ENCODE measurements around the gene TAAR1. TPM values are rescaled to one million over a fixed set of nuclear protein-coding genes. Genes with fewer than 3 reads are reported as not detected.
A peak's percentile ranks its signal among the peaks of the same experiment; 100 is the strongest.
"Not testable (repeated sequence)": the region's sequence is repeated elsewhere in the genome, so short reads cannot be mapped to it uniquely, and the experiment has no call there.

TAAR1 gene
- total RNA-seq, 2 experiments from 2014 or later, result not detected

DNA sequence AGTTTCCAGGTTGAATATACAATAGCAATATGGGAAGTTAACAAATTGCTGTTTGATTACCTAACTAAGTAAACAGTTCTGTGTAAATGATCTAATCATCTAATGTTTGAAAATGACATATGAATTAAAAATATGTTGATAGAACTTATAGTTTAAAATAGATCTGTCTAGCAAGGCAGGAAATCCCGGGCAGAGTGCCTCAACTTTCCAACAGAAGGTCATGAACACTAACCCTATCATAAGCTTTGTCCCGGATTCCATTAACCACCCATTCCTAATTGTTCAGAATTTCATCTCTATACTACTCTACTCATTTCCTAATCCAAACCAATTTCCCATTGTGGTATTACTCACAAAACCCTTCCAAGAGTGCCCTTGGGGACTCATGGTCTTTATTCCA lies 10.2 kb downstream of the TAAR1 start:
- no peak for DNase-seq
- no peak for ATAC-seq (ENCODE audit: poor library complexity)
- Histone ChIP-seq H3K4me1 (ENCODE audit: insufficient read depth, low read length) (no peaks in the 10 kb centered on the region), H3K36me3 (ENCODE audit: insufficient read depth, low read length) (no peaks in the 10 kb centered on the region), H3K4me3 (ENCODE audit: low read length) (no peak overlapping the region), H3K27ac (ENCODE audit: low read depth in 1 of 2, low read length in 2 of 2) (no peak overlapping the region), H3K27me3 (ENCODE audit: control insufficient read depth in 1 of 2, insufficient read depth in 2 of 2, low read length in 2 of 2) (no peaks in the 10 kb centered on the region), H3K9me3 (ENCODE audit: control insufficient read depth in 1 of 2, insufficient read depth in 1 of 2, low read length in 2 of 2) (no peaks in the 10 kb centered on the region)
- intact Hi-C loops (cut with DNase I, micrococcal nuclease), result no loop called here
- Mint-ChIP-seq H3K36me3 (ENCODE audit: low read depth) (no peaks in the 10 kb centered on the region), H3K27me3 (no peaks in the 10 kb centered on the region), H3K4me1 (ENCODE audit: low read depth) (peaks cover 6% of the 10 kb centered on the region), H3K9me3 (no peaks in the 10 kb centered on the region), H3K4me3 (no peak overlapping the region), H3K27ac (no peak overlapping the region)
- TF ChIP-seq, protein P1, sequence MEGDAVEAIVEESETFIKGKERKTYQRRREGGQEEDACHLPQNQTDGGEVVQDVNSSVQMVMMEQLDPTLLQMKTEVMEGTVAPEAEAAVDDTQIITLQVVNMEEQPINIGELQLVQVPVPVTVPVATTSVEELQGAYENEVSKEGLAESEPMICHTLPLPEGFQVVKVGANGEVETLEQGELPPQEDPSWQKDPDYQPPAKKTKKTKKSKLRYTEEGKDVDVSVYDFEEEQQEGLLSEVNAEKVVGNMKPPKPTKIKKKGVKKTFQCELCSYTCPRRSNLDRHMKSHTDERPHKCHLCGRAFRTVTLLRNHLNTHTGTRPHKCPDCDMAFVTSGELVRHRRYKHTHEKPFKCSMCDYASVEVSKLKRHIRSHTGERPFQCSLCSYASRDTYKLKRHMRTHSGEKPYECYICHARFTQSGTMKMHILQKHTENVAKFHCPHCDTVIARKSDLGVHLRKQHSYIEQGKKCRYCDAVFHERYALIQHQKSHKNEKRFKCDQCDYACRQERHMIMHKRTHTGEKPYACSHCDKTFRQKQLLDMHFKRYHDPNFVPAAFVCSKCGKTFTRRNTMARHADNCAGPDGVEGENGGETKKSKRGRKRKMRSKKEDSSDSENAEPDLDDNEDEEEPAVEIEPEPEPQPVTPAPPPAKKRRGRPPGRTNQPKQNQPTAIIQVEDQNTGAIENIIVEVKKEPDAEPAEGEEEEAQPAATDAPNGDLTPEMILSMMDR (IDR thresholded peaks at IDR 0.05), result no peak
- POLR2A ChIA-PET, result no interaction called here
- CTCF ChIA-PET, result no interaction called here

DNA sequence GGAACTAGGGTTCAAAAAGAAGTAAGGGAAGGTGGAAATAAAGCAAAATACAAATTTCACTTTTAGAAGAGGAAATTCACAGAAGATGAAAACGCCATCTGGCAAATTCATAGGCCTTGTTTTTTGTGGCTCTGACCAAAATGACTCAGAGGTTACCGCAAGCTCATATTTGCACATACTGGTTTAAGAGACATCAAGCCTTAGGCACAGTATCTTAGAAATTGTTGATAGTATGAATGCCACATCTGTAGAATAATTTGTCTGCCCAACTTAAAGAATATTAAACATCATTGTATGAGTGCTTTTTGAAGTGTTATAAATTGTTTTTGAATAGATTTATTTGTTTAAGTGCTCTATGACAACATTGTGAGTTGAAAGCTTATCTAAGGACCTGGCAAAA lies 10.6 kb downstream of the TAAR1 start:
- ATAC-seq (ENCODE audit: poor library complexity) (no peak), DNase-seq (peak in 3 of 14 experiments; percentile 23 to 61 (median 45))
- no peaks in the 10 kb centered on the region for H3K9me3 Mint-ChIP-seq
- intact Hi-C loops (cut with DNase I, micrococcal nuclease), result no loop called here
- Histone ChIP-seq H3K4me3 (ENCODE audit: low read length) (no peak overlapping the region), H3K27me3 (ENCODE audit: control insufficient read depth in 1 of 2, insufficient read depth in 2 of 2, low read length in 2 of 2) (no peaks in the 10 kb centered on the region), H3K4me1 (ENCODE audit: insufficient read depth, low read length) (no peaks in the 10 kb centered on the region), H3K9me3 (ENCODE audit: control insufficient read depth in 1 of 2, insufficient read depth in 1 of 2, low read length in 2 of 2) (no peaks in the 10 kb centered on the region), H3K36me3 (ENCODE audit: insufficient read depth, low read length) (no peaks in the 10 kb centered on the region), H3K27ac (ENCODE audit: low read depth in 1 of 2, low read length in 2 of 2) (no peak overlapping the region)
- ChIA-PET POLR2A (no interaction called here), CTCF (no interaction called here)
- H3K27ac Mint-ChIP-seq, result no peak overlapping the region
- H3K4me1 Mint-ChIP-seq (ENCODE audit: low read depth), result peaks cover 6% of the 10 kb centered on the region
- no peak overlapping the region for H3K4me3 Mint-ChIP-seq
- no peaks in the 10 kb centered on the region for H3K27me3 Mint-ChIP-seq
- no peaks in the 10 kb centered on the region for H3K36me3 Mint-ChIP-seq (ENCODE audit: low read depth)
- TF ChIP-seq, protein P1 (IDR thresholded peaks at IDR 0.05), result no peak

DNA sequence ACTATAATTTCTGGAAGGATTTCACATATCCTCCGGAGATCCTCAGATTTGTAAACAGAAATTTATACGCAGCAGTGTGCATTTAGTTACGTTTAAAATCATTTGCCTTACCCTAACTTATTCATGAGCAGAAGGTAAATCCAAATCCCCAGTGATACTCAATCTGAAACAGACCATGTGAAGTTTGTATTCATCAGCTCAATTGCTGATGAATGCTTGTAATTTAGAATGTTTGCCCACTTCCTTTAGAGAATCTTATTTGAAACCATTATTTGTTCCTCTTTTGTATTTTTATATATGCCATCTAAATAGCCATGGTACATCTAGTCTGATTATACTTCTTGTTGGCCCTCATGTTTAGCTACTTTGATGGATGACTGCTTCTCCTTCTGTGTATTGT lies 15.4 kb downstream of the TAAR1 start:
- H3K36me3 Mint-ChIP-seq (ENCODE audit: low read depth), result no peaks in the 10 kb centered on the region
- H3K4me3 Mint-ChIP-seq, result no peak overlapping the region
- H3K27me3 ChIP-seq (ENCODE audit: control insufficient read depth in 1 of 2, insufficient read depth in 2 of 2, low read length in 2 of 2), result no peaks in the 10 kb centered on the region
- no peak for ATAC-seq (ENCODE audit: poor library complexity)
- TF ChIP-seq, protein P1 (IDR thresholded peaks at IDR 0.05), result no peak
- H3K36me3 ChIP-seq (ENCODE audit: insufficient read depth, low read length), result no peaks in the 10 kb centered on the region
- intact Hi-C loops (cut with DNase I, micrococcal nuclease), result no loop called here
- POLR2A ChIA-PET, result no interaction called here
- H3K27ac ChIP-seq (ENCODE audit: low read depth in 1 of 2, low read length in 2 of 2), result no peak overlapping the region
- H3K4me3 ChIP-seq (ENCODE audit: low read length), result no peak overlapping the region
- H3K4me1 ChIP-seq (ENCODE audit: insufficient read depth, low read length), result no peaks in the 10 kb centered on the region
- no peak for DNase-seq
- no peaks in the 10 kb centered on the region for H3K9me3 Mint-ChIP-seq
- CTCF ChIA-PET, result interaction anchor here (1.1 kb wide), 1 partner anchor 10 kb away, joined by 4 read pairs; no protein-coding TSS in a partner anchor
- no peak overlapping the region for H3K27ac Mint-ChIP-seq
- H3K9me3 ChIP-seq (ENCODE audit: control insufficient read depth in 1 of 2, insufficient read depth in 1 of 2, low read length in 2 of 2), result no peaks in the 10 kb centered on the region
- peaks cover 6% of the 10 kb centered on the region for H3K4me1 Mint-ChIP-seq (ENCODE audit: low read depth)
- H3K27me3 Mint-ChIP-seq, result peaks cover 20% of the 10 kb centered on the region

DNA sequence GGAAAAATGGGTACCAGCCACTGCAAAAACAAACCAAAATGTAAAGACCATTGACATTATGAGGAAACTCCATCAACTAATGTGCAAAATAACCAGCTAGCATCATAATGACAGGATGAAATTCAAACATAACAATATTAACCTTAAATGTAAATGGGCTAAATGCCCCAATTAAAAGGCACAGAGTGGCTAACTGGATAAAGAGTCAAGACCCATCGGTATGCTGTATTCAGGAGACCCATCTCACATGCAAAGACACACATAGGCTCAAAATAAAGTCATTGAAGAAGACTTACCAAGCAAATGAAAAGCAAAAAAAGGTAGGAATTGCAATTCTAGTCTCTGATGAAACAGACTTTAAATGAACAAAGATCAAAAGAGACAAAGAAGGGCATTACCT lies 21.8 kb downstream of the TAAR1 start:
- H3K4me1 Mint-ChIP-seq (ENCODE audit: low read depth); H3K4me1 ChIP-seq (ENCODE audit: insufficient read depth, low read length); H3K36me3 ChIP-seq (ENCODE audit: insufficient read depth, low read length); DNase-seq; H3K9me3 ChIP-seq (ENCODE audit: control insufficient read depth in 1 of 2, insufficient read depth in 1 of 2, low read length in 2 of 2); CTCF ChIA-PET; H3K4me3 ChIP-seq (ENCODE audit: low read length); intact Hi-C loops (cut with DNase I, micrococcal nuclease); H3K27ac ChIP-seq (ENCODE audit: low read depth in 1 of 2, low read length in 2 of 2); ATAC-seq (ENCODE audit: poor library complexity); H3K9me3 Mint-ChIP-seq; H3K4me3 Mint-ChIP-seq; H3K27ac Mint-ChIP-seq; POLR2A ChIA-PET; H3K36me3 Mint-ChIP-seq (ENCODE audit: low read depth): not testable (repeated sequence)
- peaks cover 4 to 11% of the 10 kb centered on the region in 2 experiments for H3K27me3 ChIP-seq (ENCODE audit: control insufficient read depth in 1 of 2, insufficient read depth in 2 of 2, low read length in 2 of 2)
- H3K27me3 Mint-ChIP-seq, result peaks cover 50% of the 10 kb centered on the region

DNA sequence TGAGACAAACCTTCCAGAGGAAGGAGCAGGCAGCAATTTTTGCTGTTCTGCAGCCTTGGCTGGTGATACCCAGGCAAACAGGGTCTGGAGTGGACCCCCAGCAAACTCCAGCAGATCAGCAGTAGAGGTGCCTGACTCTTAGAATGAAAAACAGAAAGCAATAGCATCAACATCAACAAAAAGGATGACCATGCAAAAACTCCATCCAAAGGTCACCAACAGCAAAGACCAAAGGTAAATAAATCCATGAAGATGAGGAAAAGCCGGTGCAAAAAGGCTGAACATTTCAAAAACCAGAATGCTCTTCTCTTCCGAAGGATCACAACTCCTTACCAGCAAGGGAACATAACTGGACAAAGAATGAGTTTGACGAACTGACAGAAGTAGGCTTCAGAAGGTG lies 23.1 kb downstream of the TAAR1 start:
- DNase-seq; H3K27ac Mint-ChIP-seq; H3K9me3 Mint-ChIP-seq; H3K36me3 ChIP-seq (ENCODE audit: insufficient read depth, low read length); H3K9me3 ChIP-seq (ENCODE audit: control insufficient read depth in 1 of 2, insufficient read depth in 1 of 2, low read length in 2 of 2); H3K36me3 Mint-ChIP-seq (ENCODE audit: low read depth); ATAC-seq (ENCODE audit: poor library complexity); H3K4me3 ChIP-seq (ENCODE audit: low read length); H3K4me1 Mint-ChIP-seq (ENCODE audit: low read depth); CTCF ChIA-PET; intact Hi-C loops (cut with DNase I, micrococcal nuclease); H3K4me1 ChIP-seq (ENCODE audit: insufficient read depth, low read length); H3K4me3 Mint-ChIP-seq; POLR2A ChIA-PET; H3K27ac ChIP-seq (ENCODE audit: low read depth in 1 of 2, low read length in 2 of 2): not testable (repeated sequence)
- H3K27me3 Mint-ChIP-seq, result peaks cover 50% of the 10 kb centered on the region
- peaks cover 5 to 11% of the 10 kb centered on the region in 2 experiments for H3K27me3 ChIP-seq (ENCODE audit: control insufficient read depth in 1 of 2, insufficient read depth in 2 of 2, low read length in 2 of 2)

Measured in CD4-positive, alpha-beta T cell (primary cell).